ENCODE measurements around the gene CHMP4A. TPM values are rescaled to one million over a fixed set of nuclear protein-coding genes. Genes with fewer than 3 reads are reported as not detected.

The CHMP4A gene
- total and polyA plus RNA-seq, 2 of the 13 experiments (the other 11 are each of a cell fraction or from before 2014, with no cell fraction given), result 83.6 to 113 TPM

DNA sequence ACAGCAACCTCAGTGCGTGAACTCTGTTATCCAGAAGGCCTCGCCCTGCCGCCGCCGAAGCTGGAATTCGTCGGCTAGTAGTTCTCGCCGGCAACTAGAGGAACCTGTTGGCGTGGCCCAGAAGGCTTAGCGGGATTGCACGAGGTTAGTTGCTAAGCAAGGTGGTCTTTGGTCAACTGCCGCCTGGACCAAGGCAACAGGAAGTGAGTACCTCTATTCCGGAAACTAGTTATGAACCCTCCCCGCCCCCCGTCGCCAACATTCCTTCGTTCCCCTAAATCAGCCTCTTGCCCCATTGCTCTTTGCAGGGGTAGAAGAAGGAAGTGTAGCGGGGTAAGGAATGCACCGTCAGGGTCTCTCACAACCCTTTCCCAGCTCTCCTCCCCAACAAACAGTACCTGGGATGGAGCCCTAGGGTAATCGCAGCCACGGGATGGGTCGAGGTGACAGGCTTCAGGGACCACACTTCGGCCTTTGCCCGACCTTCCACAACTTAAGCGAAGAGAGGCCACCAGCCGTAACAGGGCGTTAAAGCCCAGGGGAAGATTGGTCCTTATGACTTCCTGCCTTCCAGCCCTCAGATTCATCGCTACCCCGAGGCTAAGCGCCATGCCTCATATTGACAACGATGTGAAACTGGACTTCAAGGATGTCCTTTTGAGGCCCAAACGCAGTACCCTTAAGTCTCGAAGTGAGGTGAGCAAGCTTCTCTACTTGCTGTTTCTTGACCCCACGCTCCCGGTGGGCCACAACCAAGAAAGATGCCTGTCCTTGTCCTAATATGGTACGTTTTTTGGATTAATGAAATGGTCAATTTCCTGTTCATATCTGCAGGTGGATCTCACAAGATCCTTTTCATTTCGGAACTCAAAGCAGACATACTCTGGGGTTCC is 19.6 kb upstream of the CHMP4A start, which contains the start of gene GMPR2 (continued):
- TF ChIP-seq ZSCAN20 (CRISPR knock-in tag; IDR thresholded peaks at IDR 0.05; ENCODE audit: borderline replicate concordance), result peak; percentile 74; the same call in 1 of the 2 replicates
- TF ChIP-seq, protein P1, sequence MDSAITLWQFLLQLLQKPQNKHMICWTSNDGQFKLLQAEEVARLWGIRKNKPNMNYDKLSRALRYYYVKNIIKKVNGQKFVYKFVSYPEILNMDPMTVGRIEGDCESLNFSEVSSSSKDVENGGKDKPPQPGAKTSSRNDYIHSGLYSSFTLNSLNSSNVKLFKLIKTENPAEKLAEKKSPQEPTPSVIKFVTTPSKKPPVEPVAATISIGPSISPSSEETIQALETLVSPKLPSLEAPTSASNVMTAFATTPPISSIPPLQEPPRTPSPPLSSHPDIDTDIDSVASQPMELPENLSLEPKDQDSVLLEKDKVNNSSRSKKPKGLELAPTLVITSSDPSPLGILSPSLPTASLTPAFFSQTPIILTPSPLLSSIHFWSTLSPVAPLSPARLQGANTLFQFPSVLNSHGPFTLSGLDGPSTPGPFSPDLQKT (CRISPR knock-in tag; IDR thresholded peaks at IDR 0.05; ENCODE audit: borderline replicate concordance), result peak; percentile 86; the same call in 1 of the 2 replicates
- TF ChIP-seq ZNF816 (CRISPR knock-in tag; IDR thresholded peaks at IDR 0.05; ENCODE audit: borderline replicate concordance), result peak; percentile 82
- no peak for TF ChIP-seq ZFP36 (IDR thresholded peaks at IDR 0.05; ENCODE audit: borderline replicate concordance, low read depth, low read length, partially characterized antibody)
- TF ChIP-seq, protein P2, sequence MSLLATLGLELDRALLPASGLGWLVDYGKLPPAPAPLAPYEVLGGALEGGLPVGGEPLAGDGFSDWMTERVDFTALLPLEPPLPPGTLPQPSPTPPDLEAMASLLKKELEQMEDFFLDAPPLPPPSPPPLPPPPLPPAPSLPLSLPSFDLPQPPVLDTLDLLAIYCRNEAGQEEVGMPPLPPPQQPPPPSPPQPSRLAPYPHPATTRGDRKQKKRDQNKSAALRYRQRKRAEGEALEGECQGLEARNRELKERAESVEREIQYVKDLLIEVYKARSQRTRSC (CRISPR knock-in tag; IDR thresholded peaks at IDR 0.05; ENCODE audit: low read depth), result peak; percentile 87; the same call in 1 of the 2 replicates
- TF ChIP-seq, protein P3, sequence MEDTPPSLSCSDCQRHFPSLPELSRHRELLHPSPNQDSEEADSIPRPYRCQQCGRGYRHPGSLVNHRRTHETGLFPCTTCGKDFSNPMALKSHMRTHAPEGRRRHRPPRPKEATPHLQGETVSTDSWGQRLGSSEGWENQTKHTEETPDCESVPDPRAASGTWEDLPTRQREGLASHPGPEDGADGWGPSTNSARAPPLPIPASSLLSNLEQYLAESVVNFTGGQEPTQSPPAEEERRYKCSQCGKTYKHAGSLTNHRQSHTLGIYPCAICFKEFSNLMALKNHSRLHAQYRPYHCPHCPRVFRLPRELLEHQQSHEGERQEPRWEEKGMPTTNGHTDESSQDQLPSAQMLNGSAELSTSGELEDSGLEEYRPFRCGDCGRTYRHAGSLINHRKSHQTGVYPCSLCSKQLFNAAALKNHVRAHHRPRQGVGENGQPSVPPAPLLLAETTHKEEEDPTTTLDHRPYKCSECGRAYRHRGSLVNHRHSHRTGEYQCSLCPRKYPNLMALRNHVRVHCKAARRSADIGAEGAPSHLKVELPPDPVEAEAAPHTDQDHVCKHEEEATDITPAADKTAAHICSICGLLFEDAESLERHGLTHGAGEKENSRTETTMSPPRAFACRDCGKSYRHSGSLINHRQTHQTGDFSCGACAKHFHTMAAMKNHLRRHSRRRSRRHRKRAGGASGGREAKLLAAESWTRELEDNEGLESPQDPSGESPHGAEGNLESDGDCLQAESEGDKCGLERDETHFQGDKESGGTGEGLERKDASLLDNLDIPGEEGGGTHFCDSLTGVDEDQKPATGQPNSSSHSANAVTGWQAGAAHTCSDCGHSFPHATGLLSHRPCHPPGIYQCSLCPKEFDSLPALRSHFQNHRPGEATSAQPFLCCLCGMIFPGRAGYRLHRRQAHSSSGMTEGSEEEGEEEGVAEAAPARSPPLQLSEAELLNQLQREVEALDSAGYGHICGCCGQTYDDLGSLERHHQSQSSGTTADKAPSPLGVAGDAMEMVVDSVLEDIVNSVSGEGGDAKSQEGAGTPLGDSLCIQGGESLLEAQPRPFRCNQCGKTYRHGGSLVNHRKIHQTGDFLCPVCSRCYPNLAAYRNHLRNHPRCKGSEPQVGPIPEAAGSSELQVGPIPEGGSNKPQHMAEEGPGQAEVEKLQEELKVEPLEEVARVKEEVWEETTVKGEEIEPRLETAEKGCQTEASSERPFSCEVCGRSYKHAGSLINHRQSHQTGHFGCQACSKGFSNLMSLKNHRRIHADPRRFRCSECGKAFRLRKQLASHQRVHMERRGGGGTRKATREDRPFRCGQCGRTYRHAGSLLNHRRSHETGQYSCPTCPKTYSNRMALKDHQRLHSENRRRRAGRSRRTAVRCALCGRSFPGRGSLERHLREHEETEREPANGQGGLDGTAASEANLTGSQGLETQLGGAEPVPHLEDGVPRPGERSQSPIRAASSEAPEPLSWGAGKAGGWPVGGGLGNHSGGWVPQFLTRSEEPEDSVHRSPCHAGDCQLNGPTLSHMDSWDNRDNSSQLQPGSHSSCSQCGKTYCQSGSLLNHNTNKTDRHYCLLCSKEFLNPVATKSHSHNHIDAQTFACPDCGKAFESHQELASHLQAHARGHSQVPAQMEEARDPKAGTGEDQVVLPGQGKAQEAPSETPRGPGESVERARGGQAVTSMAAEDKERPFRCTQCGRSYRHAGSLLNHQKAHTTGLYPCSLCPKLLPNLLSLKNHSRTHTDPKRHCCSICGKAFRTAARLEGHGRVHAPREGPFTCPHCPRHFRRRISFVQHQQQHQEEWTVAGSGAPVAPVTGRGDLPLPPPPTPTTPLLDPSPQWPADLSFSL (CRISPR knock-in tag; IDR thresholded peaks at IDR 0.05), result no peak
- TF ChIP-seq RNF2 (conservative IDR thresholded peaks at IDR 0.05; ENCODE audit: low read depth), result peak; percentile 89
- TF ChIP-seq, protein P4, sequence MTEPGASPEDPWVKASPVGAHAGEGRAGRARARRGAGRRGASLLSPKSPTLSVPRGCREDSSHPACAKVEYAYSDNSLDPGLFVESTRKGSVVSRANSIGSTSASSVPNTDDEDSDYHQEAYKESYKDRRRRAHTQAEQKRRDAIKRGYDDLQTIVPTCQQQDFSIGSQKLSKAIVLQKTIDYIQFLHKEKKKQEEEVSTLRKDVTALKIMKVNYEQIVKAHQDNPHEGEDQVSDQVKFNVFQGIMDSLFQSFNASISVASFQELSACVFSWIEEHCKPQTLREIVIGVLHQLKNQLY (CRISPR knock-in tag; IDR thresholded peaks at IDR 0.05), result peak; percentile 64; the same call in 1 of the 2 replicates
- TF ChIP-seq, protein P5, sequence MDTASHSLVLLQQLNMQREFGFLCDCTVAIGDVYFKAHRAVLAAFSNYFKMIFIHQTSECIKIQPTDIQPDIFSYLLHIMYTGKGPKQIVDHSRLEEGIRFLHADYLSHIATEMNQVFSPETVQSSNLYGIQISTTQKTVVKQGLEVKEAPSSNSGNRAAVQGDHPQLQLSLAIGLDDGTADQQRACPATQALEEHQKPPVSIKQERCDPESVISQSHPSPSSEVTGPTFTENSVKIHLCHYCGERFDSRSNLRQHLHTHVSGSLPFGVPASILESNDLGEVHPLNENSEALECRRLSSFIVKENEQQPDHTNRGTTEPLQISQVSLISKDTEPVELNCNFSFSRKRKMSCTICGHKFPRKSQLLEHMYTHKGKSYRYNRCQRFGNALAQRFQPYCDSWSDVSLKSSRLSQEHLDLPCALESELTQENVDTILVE (CRISPR knock-in tag; IDR thresholded peaks at IDR 0.05), result peak; percentile 48
- TF ChIP-seq SAP130 (CRISPR knock-in tag; IDR thresholded peaks at IDR 0.05; ENCODE audit: low read depth), result peak; percentile 90
- no peak for TF ChIP-seq ZNF567 (CRISPR knock-in tag; IDR thresholded peaks at IDR 0.05; ENCODE audit: borderline replicate concordance)
- TF ChIP-seq NFE2L1 (CRISPR knock-in tag; IDR thresholded peaks at IDR 0.05; ENCODE audit: borderline replicate concordance), result peak; percentile 64; the same call in 1 of the 2 replicates
- TF ChIP-seq ZNF674 (CRISPR knock-in tag; IDR thresholded peaks at IDR 0.05; ENCODE audit: low read depth), result no peak
- TF ChIP-seq ATF1 (CRISPR knock-in tag; IDR thresholded peaks at IDR 0.05), result no peak
- TF ChIP-seq, protein P6, sequence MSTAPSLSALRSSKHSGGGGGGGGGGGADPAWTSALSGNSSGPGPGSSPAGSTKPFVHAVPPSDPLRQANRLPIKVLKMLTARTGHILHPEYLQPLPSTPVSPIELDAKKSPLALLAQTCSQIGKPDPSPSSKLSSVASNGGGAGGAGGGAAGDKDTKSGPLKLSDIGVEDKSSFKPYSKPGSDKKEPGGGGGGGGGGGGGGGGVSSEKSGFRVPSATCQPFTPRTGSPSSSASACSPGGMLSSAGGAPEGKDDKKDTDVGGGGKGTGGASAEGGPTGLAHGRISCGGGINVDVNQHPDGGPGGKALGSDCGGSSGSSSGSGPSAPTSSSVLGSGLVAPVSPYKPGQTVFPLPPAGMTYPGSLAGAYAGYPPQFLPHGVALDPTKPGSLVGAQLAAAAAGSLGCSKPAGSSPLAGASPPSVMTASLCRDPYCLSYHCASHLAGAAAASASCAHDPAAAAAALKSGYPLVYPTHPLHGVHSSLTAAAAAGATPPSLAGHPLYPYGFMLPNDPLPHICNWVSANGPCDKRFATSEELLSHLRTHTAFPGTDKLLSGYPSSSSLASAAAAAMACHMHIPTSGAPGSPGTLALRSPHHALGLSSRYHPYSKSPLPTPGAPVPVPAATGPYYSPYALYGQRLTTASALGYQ (CRISPR knock-in tag; IDR thresholded peaks at IDR 0.05), result 0 out of 2 replicates have a peak, but pooled peaks have one; percentile 65

All from HepG2 (cell line).